GM21723 (cell line): ENCODE data around the gene CDKN1A.
"Not testable (repeated sequence)": the region's sequence is repeated elsewhere in the genome, so short reads cannot be mapped to it uniquely, and the experiment has no call there.

ENCODE experiments used
- ATAC-seq: cut with Tn5 transposase; IDR thresholded peaks from one replicate; pipeline ENCODE4 v1.9.1; 2021; ENCODE audit warnings: mild to moderate bottlenecking, moderate library complexity; ENCODE audit not compliant: unreplicated experiment

Gene CDKN1A

GRCh38 chr6:36694616-36695015, 16.1 kb downstream of the CDKN1A start:
- ATAC-seq: no peak

GRCh38 chr6:36695414-36695813, 16.9 kb downstream of the CDKN1A start:
- no peak for ATAC-seq

GRCh38 chr6:36697481-36697903, 19.0 kb downstream of the CDKN1A start, which contains the start of gene RAB44:
Gene RAB44, plus strand, starts transcription at chr6:36697826. Its CDS starts 6,410 bp downstream, at chr6:36704236.
- ATAC-seq: no peak

GRCh38 chr6:36698196-36698595, 19.7 kb downstream of the CDKN1A start:
- ATAC-seq: no peak

- no peak for ATAC-seq
Measured at GRCh38 chr6:36698871-36699271, 20.4 kb downstream of the CDKN1A start.

GRCh38 chr6:36699348-36699747, 20.8 kb downstream of the CDKN1A start:
- no peak for ATAC-seq

- no peak for ATAC-seq
Measured at GRCh38 chr6:36700071-36700812, 21.7 kb downstream of the CDKN1A start.

- no peak for ATAC-seq
Measured at GRCh38 chr6:36700831-36701230, 22.3 kb downstream of the CDKN1A start.

- no peak for ATAC-seq
Measured at GRCh38 chr6:36701401-36701991, 23.0 kb downstream of the CDKN1A start.

- no peak for ATAC-seq
Measured at GRCh38 chr6:36702656-36703055, 24.1 kb downstream of the CDKN1A start.

GRCh38 chr6:36703081-36703606, 24.6 kb downstream of the CDKN1A start:
- ATAC-seq: no peak

GRCh38 chr6:36703982-36704381, 25.5 kb downstream of the CDKN1A start:
- ATAC-seq: no peak

GRCh38 chr6:36704961-36705577, 26.6 kb downstream of the CDKN1A start:
- not testable (repeated sequence) for ATAC-seq

- ATAC-seq: no peak
Measured at GRCh38 chr6:36706339-36706738, 27.8 kb downstream of the CDKN1A start.

- no peak for ATAC-seq
Measured at GRCh38 chr6:36712816-36713215, 34.3 kb downstream of the CDKN1A start.

- ATAC-seq: no peak
Measured at GRCh38 chr6:36713846-36714245, 35.3 kb downstream of the CDKN1A start.

- no peak for ATAC-seq
Measured at GRCh38 chr6:36714511-36714910, 36.0 kb downstream of the CDKN1A start.

GRCh38 chr6:36715469-36715868, 37.0 kb downstream of the CDKN1A start:
- no peak for ATAC-seq

GRCh38 chr6:36716476-36717093, 38.1 kb downstream of the CDKN1A start:
- no peak for ATAC-seq

- no peak for ATAC-seq
Measured at GRCh38 chr6:36717231-36717825, 38.8 kb downstream of the CDKN1A start.
